RWPE1 (cell line): ENCODE results near the gene SLC6A6.
A peak's percentile ranks its signal among the peaks of the same experiment; 100 is the strongest.

Experiments used
- CTCF ChIA-PET: fragments of 350-600 bp; sonication (Branson Sonifier 250); formaldehyde crosslinking; extraction: SDS; loops from one replicate; lab custom pipeline; 2021; lab: Yijun Ruan, JAX
- POLR2A ChIA-PET: fragments of 400-600 bp; formaldehyde crosslinking; extraction: SDS; loops from one replicate; lab custom pipeline; 2020; ENCODE audit warnings: antibody characterized with exemption; ENCODE audit not compliant: low non-redundant PET; lab: Yijun Ruan, JAX
- DNase-seq: peaks from one replicate; pipeline ENCODE4 v3.0.0; 2012; ENCODE audit warnings: low spot score
- H3K27ac ChIP-seq: fragments of 450-650 bp; 2 replicates; pipeline ENCODE4 v1.5.1; 2017
- TF ChIP-seq, protein P1 (sequence below): fragments of 450-650 bp; conservative IDR thresholded peaks from 2 replicates; pipeline ENCODE4 v1.5.1; 2017; ENCODE audit warnings: low read depth, mild to moderate bottlenecking

SLC6A6 gene

DNA sequence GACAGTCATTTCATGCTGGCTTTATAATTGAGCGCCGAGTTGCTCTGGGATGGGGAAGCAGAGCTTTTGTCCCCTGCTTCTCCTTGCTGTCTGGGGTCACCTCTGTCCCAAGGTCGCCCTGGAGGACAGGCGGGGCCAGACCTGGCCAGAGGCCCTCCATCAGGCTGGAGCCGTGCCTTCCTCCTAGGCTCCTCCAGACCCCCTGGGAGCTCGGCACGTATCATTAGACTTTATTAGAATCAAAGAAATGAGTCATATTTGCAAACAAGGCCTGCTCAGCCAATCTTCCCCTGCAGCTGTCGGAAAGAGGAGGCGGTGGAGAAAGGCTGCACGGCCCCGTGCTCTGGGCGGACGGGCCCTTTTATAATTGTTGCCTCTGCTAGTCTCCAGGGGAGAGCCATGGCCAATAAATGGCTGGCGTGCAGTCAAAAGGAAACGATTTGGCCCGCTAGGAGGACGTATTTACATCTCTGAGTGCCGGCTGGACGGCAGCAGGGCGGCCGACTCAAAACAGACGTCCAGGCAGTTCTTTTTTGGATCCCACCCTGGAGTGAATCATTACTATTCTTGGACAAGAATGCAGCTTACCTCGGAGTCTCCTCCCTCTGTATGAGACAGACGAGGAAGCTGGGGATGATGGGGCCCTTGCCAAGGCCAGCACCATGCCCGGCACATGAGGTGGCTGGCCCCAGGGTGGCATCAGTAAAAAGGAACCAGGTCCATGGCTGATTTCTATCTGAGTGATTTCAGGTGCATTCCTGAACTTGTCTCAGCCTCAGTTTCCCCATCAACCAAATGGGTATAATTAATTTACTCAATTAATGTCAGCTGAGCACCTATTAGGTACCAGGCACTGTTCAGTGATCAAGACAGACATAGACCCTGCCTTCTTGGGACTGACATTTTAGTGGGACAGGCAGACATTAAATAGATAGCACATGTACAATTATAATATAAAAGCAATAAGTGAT is 50.6 kb downstream of the SLC6A6 start:
- CTCF ChIA-PET, result interaction anchor here (0.6 to 0.8 kb wide), 4 partner anchors 13 to 138 kb away, joined by 3 to 4 read pairs (median 3); no protein-coding TSS in a partner anchor
- peak overlapping the region; percentile 95 for H3K27ac ChIP-seq
- POLR2A ChIA-PET, result interaction anchor here (0.5 kb wide), 1 partner anchor 20 kb away, joined by 5 read pairs; no protein-coding TSS in a partner anchor

DNA sequence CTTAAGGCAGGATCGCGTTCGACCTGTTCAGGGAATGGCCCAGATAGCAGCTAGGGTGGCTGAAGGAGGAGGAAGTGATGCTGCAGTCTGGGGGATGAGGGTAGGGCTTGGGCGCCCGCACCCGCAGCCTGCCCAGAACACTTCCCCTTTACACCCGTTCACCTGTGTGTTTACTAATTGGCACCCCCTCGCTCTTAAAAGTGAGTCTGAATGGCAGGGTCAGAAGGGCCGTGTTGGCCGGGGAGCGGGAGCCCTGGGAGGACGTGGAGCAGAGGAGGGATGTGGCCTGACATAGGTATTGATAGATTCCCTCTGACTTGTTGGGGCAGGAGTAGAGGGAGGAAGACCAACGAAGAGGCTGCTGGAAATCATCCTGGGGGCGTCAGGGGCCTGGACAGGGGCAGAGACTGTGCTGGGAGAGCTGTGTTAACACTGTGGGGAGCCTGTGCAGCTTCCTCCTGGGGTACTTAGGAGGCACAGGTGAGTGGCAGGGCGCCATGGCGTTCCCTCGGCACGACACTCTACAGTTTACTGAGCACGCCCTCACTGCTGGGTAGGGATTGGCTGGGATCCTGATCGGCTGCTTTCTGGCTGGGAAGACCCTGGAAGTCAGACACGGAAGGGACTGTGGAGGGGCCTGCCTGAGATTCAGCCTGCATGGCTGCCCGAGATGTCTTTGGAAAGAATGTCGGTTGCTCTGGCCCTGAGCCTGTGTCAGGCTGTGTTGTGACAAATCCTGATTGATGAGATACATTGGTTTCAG is 51.7 kb downstream of the SLC6A6 start:
- ChIA-PET POLR2A (no interaction called here), CTCF (no interaction called here)
- peak overlapping the region; percentile 95 for H3K27ac ChIP-seq
- DNase-seq, result no peak
- TF ChIP-seq, protein P1, sequence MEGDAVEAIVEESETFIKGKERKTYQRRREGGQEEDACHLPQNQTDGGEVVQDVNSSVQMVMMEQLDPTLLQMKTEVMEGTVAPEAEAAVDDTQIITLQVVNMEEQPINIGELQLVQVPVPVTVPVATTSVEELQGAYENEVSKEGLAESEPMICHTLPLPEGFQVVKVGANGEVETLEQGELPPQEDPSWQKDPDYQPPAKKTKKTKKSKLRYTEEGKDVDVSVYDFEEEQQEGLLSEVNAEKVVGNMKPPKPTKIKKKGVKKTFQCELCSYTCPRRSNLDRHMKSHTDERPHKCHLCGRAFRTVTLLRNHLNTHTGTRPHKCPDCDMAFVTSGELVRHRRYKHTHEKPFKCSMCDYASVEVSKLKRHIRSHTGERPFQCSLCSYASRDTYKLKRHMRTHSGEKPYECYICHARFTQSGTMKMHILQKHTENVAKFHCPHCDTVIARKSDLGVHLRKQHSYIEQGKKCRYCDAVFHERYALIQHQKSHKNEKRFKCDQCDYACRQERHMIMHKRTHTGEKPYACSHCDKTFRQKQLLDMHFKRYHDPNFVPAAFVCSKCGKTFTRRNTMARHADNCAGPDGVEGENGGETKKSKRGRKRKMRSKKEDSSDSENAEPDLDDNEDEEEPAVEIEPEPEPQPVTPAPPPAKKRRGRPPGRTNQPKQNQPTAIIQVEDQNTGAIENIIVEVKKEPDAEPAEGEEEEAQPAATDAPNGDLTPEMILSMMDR, result no peak

More for the DNA sequence above, 50.6 kb downstream of the SLC6A6 start:
- peak; percentile 72 for DNase-seq
- TF ChIP-seq, protein P1, result no peak

DNA sequence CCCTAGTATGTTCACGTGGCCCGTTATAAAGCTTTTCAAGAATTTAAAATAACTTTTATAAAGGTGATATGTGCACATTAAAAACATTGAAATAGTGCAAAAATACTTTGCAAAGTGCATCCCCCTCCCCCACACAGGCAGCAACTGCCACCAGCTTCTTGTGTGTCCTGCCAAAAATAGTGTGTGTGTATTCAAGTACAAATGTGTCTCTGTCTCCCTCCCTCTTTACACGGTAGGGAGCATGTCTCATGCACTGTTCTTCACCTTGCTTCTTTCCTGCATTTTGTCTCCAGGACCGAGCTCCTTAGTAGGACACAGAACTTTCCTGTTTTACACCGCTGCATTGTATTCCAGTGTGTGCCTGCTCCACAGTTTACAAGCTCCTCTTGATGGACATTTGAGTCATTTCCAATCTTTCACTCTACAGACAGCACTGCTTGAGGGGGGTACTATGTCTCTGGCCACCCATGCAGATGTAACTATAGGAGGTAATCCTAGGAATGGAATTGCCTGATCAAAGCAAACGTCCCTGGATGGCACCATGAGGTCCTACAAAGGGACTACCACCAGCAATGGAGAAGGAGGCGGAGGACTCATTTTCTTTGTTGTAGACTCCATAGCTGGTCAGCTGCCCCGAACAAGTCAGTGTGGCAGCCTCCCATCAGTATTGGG is 52.4 kb downstream of the SLC6A6 start:
- TF ChIP-seq, protein P1, result no peak
- POLR2A ChIA-PET, result no interaction called here

DNA sequence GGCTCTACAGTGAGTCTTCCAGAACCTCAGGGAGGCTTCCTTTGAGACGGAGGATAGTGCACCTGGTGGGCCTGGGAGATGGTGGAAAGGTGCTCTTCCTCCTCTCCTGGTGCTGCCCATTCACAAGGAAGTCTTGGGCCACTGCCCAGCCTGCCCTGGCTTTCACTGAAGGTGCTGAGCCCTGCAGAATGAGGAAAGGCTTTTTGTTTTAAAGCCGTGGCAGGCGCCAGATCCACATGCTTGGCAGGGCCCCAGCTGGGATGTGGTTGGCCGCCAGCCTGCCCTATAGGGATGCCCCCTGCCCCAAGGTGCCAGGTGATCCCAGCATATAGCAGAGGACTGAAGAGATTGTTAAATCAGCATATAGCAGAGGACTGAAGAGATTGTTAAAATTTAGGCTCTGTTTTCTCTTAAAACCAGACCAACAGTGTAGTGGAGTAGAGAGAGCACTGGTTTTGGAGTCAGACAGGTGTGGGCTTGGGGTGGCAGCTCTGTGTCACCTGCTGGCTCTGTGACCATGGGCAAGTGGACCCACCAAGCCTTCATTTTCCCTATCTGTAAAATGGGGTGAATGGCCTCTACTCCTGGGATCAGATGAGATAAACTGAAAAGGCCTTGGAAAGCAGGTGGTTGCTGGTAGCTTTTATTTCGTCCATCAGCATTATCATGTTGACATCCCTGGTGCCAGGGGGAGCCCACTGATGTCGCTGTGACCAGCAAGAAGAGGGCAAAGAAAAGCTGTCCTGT is 53.3 kb downstream of the SLC6A6 start:
- CTCF ChIA-PET, result interaction anchor here (1.6 kb wide), 1 partner anchor 252 kb away, joined by 4 read pairs; no protein-coding TSS in a partner anchor
- TF ChIP-seq, protein P1, result no peak
- peak overlapping the region; percentile 17; the same call in 1 of the 2 replicates for H3K27ac ChIP-seq
- POLR2A ChIA-PET, result no interaction called here
- no peak for DNase-seq

More for the DNA sequence above, 52.4 kb downstream of the SLC6A6 start:
- DNase-seq, result no peak
- H3K27ac ChIP-seq, result 0 out of 2 replicates have a peak overlapping the region, but pooled peaks have one; percentile 17
- CTCF ChIA-PET, result no interaction called here

DNA sequence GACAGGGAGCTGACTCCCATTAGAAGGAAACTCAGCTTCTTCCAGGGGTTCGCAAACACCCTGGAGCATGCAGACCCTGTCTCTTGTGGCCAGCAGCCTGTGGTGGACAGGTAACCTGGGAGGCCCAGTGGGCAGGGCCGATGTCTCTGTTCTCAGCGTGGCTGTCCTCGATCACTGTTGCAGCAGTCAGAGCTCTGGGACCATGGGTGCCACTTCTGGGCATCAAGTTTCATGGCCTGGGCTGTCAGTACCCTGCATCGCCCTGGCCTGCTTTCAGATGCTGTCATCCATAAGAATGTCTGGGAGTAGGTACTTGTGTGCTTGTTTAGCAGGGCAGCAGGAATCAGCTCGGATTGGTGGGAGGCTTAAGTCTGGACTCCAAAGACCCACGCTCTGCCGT is 54.4 kb downstream of the SLC6A6 start:
- peak overlapping the region; percentile 9 for H3K27ac ChIP-seq
- ChIA-PET POLR2A (no interaction called here), CTCF (interaction anchor here (1.6 kb wide), 1 partner anchor 253 kb away, joined by 4 read pairs; no protein-coding TSS in a partner anchor)
- TF ChIP-seq, protein P1, result no peak
- no peak for DNase-seq
